Adrenal gland (tissue), 5 donors: ENCODE measurements around the gene MGAT5.

ENCODE experiments used
- CTCF ChIP-seq, 6 experiments: fragments of 450-650 bp in 4 of 6; fragments of 200-600 bp in 2 of 6; sonication (generic) in 1 of 6; IDR thresholded peaks; 1 replicate in 5 of 6; 2 replicates in 1 of 6; pipeline versions ENCODE4 v1.5.1 to v1.8.0; 2016 to 2021; ENCODE audit warnings: antibody characterized with exemption in 6 of 6, mild to moderate bottlenecking in 2 of 6, moderate library complexity in 1 of 6
- POLR2A ChIP-seq, 2 donors: fragments of 450-650 bp; IDR thresholded peaks; one replicate each; pipeline ENCODE4 v1.6.1; 2017; ENCODE audit warnings: antibody characterized with exemption in 2 of 2, mild to moderate bottlenecking in 2 of 2, moderate library complexity in 1 of 2
- donor health status: DM: no; HTN: no; CAD: no.

- TF ChIP-seq CTCF (IDR thresholded peaks at IDR 0.05) (no peak), POLR2A (IDR thresholded peaks at IDR 0.05) (no peak)
These were observed 5.0 kb downstream of the MGAT5 start for GRCh38 chr2:134258684-134259388.
